GM21360 (cell line): ENCODE measurements around the gene IGF2BP2.

Experiments
- ATAC-seq: cut with Tn5 transposase; IDR thresholded peaks from one replicate; pipeline ENCODE4 v1.9.1; 2021; ENCODE audit warnings: mild to moderate bottlenecking, moderate library complexity; ENCODE audit not compliant: unreplicated experiment

Gene IGF2BP2

GRCh38 chr3:185737740-185738680 is 86.8 kb downstream of the IGF2BP2 start:
- ATAC-seq: no peak

GRCh38 chr3:185737020-185737419 is 87.8 kb downstream of the IGF2BP2 start:
- ATAC-seq: no peak

GRCh38 chr3:185734725-185735096 is 90.1 kb downstream of the IGF2BP2 start:
- ATAC-seq: no peak

GRCh38 chr3:185733980-185734724 is 90.7 kb downstream of the IGF2BP2 start:
- no peak for ATAC-seq

GRCh38 chr3:185732782-185733181 is 92.1 kb downstream of the IGF2BP2 start:
- ATAC-seq: no peak

GRCh38 chr3:185730550-185730949 is 94.3 kb downstream of the IGF2BP2 start:
- no peak for ATAC-seq

GRCh38 chr3:185729337-185730055 is 95.3 kb downstream of the IGF2BP2 start:
- ATAC-seq: no peak

GRCh38 chr3:185728630-185729336 is 96.1 kb downstream of the IGF2BP2 start:
- ATAC-seq: no peak

- no peak for ATAC-seq
Measured at GRCh38 chr3:185727873-185728272, 97.0 kb downstream of the IGF2BP2 start.

GRCh38 chr3:185726254-185726967 is 98.4 kb downstream of the IGF2BP2 start:
- no peak for ATAC-seq

GRCh38 chr3:185724761-185725160 is 100.1 kb downstream of the IGF2BP2 start:
- ATAC-seq: no peak

GRCh38 chr3:185724251-185724650 is 100.6 kb downstream of the IGF2BP2 start:
- ATAC-seq: no peak

- ATAC-seq: no peak
Measured at GRCh38 chr3:185722881-185723280, 102.0 kb downstream of the IGF2BP2 start.

- no peak for ATAC-seq
Measured at GRCh38 chr3:185721970-185722369, 102.9 kb downstream of the IGF2BP2 start.

- no peak for ATAC-seq
Measured at GRCh38 chr3:185720326-185720725, 104.5 kb downstream of the IGF2BP2 start.

- no peak for ATAC-seq
Measured at GRCh38 chr3:185718736-185719593, 105.9 kb downstream of the IGF2BP2 start.

GRCh38 chr3:185717627-185718402 is 107.0 kb downstream of the IGF2BP2 start:
- no peak for ATAC-seq

- no peak for ATAC-seq
Measured at GRCh38 chr3:185717121-185717520, 107.7 kb downstream of the IGF2BP2 start.
